OCI-LY1 (cell line): ENCODE results near the gene PBX1.

Experiments used
- CTCF ChIP-seq: fragments of 200-600 bp; sonication (generic), shearing (Covaris generic); IDR thresholded peaks from 2 replicates; pipeline ENCODE4 v1.5.1; 2017; ENCODE audit warnings: mild to moderate bottlenecking, antibody characterized with exemption, low read length, moderate library complexity, mixed read lengths
- EZH2 ChIP-seq: fragments of 200-600 bp; sonication (generic), shearing (Covaris generic); IDR thresholded peaks from 2 replicates; pipeline ENCODE4 v1.8.0; 2017; ENCODE audit warnings: borderline replicate concordance, mixed run types, mild to moderate bottlenecking, antibody characterized with exemption, low read length, moderate library complexity, mixed read lengths

GRCh38 chr1:164742745-164743144 is 183.8 kb downstream of the PBX1 start:
- TF ChIP-seq CTCF (no peak), EZH2 (no peak)
